GM19043 (cell line): Measurements from ENCODE around the gene COMMD8.
A peak's percentile ranks its signal among the peaks of the same experiment; 100 is the strongest.
"Not testable (repeated sequence)": the region's sequence is repeated elsewhere in the genome, so short reads cannot be mapped to it uniquely, and the experiment has no call there.

Experiments used
- ATAC-seq: cut with Tn5 transposase; IDR thresholded peaks from one replicate; pipeline ENCODE4 v1.9.1; 2021; ENCODE audit warnings: low read depth; ENCODE audit not compliant: unreplicated experiment

The COMMD8 gene

DNA sequence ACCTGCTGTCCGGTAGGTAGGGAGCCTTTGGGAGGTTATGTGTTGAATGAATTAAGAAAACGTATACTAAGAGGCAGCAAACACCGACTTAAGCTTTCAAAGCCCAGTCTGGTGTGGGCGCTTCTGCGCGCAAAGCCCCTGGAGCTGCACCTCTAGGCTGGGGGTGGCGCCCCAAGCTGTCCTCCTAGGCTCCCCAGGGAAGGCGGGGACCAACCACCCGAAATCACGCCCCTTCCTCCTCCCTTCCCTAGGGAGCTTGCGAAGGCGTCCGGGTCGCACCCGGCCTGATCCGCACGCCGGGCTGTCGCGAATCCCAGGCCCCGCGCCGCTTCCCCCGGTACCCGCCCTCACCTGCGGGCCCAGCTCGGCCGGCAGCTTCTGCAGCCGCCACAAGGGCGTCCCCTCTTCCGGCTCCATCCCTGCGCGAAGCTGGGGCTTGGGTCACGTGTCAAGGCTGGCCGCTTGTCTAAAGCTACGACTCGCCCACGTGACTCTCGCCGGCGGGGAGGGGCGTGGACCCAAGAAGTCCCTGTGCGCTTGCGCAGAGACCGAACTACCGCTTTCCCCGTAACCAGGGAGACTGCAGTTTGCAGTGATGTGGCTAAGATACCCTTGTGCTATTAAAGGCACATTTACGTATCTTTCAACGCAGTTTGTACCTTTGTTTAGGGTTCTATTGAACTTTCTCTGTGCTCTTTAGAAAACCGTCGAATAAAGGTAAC lies at the start of gene COMMD8:
COMMD8 (minus strand) TSS at position 468 of the 722 bp plus-strand sequence; CDS start at position 417, 51 bp downstream.
- ATAC-seq, result peak; percentile 83

DNA sequence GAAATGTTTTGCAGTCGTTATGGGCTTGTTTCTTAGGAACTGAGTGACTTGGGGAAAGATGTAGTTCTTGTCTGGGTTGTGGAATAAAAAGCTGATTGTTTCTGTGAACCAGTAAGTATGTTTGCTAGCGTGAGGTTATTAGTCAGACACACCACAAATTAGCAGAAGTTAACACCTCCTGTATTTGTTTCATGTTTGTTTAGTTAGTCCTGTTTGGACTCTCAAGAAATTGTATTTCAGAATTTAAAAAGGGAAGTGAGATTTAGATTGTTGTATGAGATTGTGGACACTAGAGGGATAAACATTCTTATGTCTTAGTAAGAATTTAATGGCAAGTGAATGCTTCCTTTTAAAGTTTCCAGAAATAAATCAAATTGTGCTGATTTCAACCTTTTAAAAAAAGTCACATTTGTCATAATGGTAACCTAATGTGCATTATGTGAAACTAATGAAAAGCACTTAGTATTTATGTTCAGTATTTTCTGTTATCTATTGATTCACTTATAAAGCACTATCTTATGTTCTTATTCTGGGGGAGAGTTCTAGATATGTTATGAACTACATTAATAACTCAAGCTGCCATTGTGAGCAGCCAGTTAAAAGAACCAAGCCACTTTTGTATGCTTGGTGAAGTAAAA lies 47.1 kb upstream of the COMMD8 start:
- peak; percentile 95 for ATAC-seq

DNA sequence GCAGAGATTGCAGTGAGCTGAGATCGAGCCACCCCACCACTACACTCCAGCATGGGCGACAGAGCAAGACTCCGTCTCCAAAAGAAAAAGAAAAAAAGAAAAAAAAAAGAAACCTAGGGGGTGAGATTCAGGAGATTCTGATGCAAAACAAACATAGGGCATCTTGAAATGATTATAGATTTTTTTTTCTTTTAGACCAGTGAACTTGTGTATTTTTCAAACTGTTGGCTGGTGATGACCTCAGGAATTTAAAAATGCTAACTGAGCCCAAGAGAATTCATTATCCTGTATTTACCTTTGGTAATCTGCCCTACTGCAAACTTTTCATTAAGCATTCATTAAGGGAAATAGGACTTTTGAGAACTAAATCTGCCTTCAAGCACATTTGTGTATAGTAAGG lies 42.2 kb upstream of the COMMD8 start:
- ATAC-seq, result no peak

- ATAC-seq, result no peak
Measured at GRCh38 chr4:47505147-47505546, 41.6 kb upstream of the COMMD8 start.

- no peak for ATAC-seq
Measured at GRCh38 chr4:47500776-47501175, 37.3 kb upstream of the COMMD8 start.

- no peak for ATAC-seq
Measured at GRCh38 chr4:47499700-47500099, 36.2 kb upstream of the COMMD8 start.

- ATAC-seq, result peak; percentile 40
Measured at GRCh38 chr4:47498899-47499298, 35.4 kb upstream of the COMMD8 start.

DNA sequence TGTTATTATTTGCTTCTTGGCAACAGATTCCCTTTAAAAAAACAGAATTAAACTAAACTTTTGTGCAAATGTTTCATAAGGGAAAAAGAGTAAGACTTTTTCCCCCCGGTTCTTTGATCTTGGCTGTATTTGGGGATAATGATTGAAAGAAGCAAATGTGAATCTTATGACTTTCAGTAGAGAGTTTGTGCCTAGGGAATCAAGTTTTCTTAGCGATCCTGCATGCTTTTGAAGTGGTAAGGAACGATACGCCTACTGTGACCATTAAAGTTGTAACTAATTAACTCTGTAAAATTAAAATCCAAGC lies 30.6 kb upstream of the COMMD8 start:
- no peak for ATAC-seq

- ATAC-seq, result peak; percentile 49
Measured at GRCh38 chr4:47493238-47494123, 30.0 kb upstream of the COMMD8 start.

- ATAC-seq, result peak; percentile 41
Measured at GRCh38 chr4:47490550-47490949, 27.0 kb upstream of the COMMD8 start.

GRCh38 chr4:47488706-47489105 lies 25.2 kb upstream of the COMMD8 start:
- ATAC-seq, result no peak

- ATAC-seq, result not testable (repeated sequence)
Measured at GRCh38 chr4:47486727-47487126, 23.2 kb upstream of the COMMD8 start.

- ATAC-seq, result no peak
Measured at GRCh38 chr4:47486231-47486673, 22.8 kb upstream of the COMMD8 start.

- no peak for ATAC-seq
Measured at GRCh38 chr4:47485768-47486167, 22.3 kb upstream of the COMMD8 start.

DNA sequence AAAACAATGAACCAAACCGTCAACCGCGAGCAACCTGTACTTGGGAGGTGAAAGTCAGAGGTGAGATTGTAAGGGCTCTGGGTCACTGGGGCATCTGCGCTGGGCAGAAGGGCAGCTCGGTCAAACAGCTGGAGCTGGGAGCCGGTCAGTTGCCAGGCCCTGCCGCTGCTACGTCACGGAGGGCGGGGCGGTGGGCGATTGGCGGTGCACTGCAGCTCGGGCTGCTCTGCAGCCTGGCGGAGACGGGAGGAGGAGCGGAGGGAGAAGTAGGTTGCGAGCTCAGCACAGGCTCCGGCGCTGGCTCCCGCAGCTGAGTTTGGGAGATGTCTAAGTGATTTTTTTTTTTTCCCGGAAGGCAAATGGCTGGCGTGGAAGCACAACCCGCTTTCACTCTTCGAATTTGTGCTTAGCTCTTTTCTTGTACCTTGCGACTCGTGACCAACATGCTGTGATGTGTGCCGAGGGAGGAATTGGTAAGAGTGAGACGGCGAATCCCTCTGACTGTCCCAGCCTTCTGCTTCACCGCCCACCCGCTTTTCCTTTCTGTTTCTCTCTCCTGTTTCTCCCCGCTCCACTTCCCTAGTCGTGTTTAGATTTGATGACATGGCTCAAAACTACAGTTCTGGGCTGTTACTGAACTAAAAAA lies 21.7 kb upstream of the COMMD8 start, which contains the start of gene ATP10D:
ATP10D (plus strand) TSS at position 229 of the 646 bp plus-strand sequence. CDS start 27,266 bp downstream, outside the sequence.
- ATAC-seq, result peak; percentile 91

DNA sequence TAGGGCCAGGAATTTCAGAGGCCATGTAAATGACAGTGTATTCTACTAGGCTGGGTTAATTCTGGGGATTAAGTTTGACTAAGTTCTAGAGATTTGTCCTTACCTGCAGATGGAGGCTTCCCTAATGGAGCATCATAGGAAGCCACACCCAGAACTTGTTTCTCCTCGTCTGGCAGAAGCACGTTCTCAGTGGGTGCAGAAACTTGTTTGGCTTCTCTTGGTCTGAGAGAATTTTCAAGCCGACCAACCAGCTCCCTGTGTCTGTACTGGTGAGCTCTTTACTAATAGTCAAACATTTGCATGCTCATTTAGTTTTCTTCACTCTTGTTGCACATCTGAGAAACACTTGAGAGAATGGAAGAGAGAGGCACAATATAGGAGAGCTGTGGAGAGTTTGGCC lies 20.7 kb upstream of the COMMD8 start:
- no peak for ATAC-seq

GRCh38 chr4:47483745-47484144 lies 20.2 kb upstream of the COMMD8 start:
- no peak for ATAC-seq

DNA sequence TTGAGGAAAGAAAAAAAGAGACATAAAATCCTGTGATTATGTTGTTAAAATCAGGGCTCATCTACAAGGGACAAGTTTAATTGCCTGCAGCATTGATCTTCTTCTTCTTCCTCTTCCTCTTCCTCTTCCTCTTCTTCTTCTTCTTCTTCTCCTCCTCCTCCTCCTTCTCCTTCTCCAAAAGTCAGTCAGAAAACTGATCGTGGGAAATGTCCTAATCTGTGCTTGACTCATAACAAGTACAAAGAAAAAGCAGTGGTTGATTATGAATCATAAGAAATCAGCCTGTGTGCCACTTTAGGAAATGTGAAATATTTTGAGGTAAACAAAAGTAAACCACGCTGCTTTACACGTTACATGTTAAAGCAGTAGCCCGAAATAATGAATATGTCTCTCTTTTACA lies 18.8 kb upstream of the COMMD8 start:
- ATAC-seq, result no peak

- ATAC-seq, result no peak
Measured at GRCh38 chr4:47478804-47479203, 15.3 kb upstream of the COMMD8 start.

DNA sequence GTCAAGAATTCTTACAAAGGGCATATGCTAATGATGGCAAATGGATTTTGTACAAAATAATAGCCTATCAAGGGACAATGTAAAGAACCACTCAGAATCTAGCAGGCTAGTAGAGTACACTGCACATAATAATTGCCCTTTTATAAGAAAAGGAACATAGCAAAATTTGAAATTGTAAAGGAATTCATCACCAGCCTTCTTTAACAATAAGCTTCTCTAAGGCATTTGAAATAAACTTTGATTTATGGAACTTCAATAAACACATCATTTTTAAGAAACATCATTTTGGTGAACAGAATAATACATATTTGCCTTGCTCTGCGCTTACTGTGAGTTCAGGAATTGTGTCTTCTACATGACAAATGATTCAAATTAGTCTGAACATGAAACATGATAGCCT lies 11.9 kb upstream of the COMMD8 start:
- no peak for ATAC-seq

DNA sequence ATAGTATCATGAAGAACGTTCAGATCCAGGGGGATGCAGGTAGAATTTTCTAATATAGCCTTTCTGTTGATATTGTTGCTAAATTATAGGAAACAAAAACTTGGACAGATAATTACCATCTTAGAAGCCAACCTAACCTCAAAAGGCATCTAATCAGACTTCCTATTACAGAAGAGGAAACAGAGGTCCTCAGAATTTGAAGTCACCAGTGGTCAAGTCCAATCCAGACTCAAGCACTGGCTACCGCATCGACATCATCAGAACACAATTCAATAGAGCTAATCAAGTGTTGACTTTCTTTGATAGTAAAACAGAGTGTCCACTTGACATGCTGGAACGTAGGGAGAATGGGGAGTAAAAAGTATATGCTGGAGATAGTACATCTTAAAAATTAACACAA lies 11.3 kb upstream of the COMMD8 start:
- ATAC-seq, result no peak
